Astrocyte of the cerebellum (primary cell): Measurements from ENCODE around the gene BACE2.
"Not testable (repeated sequence)": the region's sequence is repeated elsewhere in the genome, so short reads cannot be mapped to it uniquely, and the experiment has no call there.

Experiments
- DNase-seq: peaks from one replicate; pipeline ENCODE4 v3.0.0-alpha.2; 2011; ENCODE audit warnings: low read depth
- H3K4me3 ChIP-seq: 2 replicates; pipeline ENCODE4 v1.5.1; 2011; ENCODE audit warnings: mild to moderate bottlenecking, low read depth, low read length, moderate library complexity
- CTCF ChIP-seq: IDR thresholded peaks from 2 replicates; pipeline ENCODE4 v1.5.1; 2012; ENCODE audit warnings: low read length, low read depth, moderate library complexity, mild to moderate bottlenecking; ENCODE audit errors: missing control alignments
- in situ Hi-C: cut with HindIII; loops from 2 replicates; pipeline ENCODE4 v1.10.0; 2017; ENCODE audit warnings: low sequenced_read_pairs

BACE2 gene

GRCh38 chr21:41247561-41248545 lies 79.9 kb downstream of the BACE2 start:
- H3K4me3 ChIP-seq, result no peak overlapping the region
- in situ Hi-C loops, result no loop called here
- TF ChIP-seq CTCF, result no peak
- peak; percentile 78 for DNase-seq

- no peak for TF ChIP-seq CTCF
- in situ Hi-C loops, result no loop called here
- H3K4me3 ChIP-seq, result no peak overlapping the region
Measured at GRCh38 chr21:41249476-41249875, 81.5 kb downstream of the BACE2 start.

GRCh38 chr21:41250519-41250918 lies 82.6 kb downstream of the BACE2 start:
- DNase-seq, result peak; percentile 55
- TF ChIP-seq CTCF, result no peak
- in situ Hi-C loops, result no loop called here
- no peak overlapping the region for H3K4me3 ChIP-seq

More at GRCh38 chr21:41249476-41249875, 81.5 kb downstream of the BACE2 start:
- no peak for DNase-seq

- no peak for TF ChIP-seq CTCF
- no peak overlapping the region for H3K4me3 ChIP-seq
- DNase-seq, result peak; percentile 64
- in situ Hi-C loops, result no loop called here
Measured at GRCh38 chr21:41251961-41252642, 84.1 kb downstream of the BACE2 start.

- no peak overlapping the region for H3K4me3 ChIP-seq
- in situ Hi-C loops, result no loop called here
- TF ChIP-seq CTCF, result no peak
- DNase-seq, result no peak
Measured at GRCh38 chr21:41254090-41254700, 86.2 kb downstream of the BACE2 start.

GRCh38 chr21:41255190-41255589 lies 87.2 kb downstream of the BACE2 start:
- no peak for DNase-seq
- no peak overlapping the region for H3K4me3 ChIP-seq
- in situ Hi-C loops, result no loop called here
- no peak for TF ChIP-seq CTCF

- DNase-seq, in situ Hi-C loops, H3K4me3 ChIP-seq: not testable (repeated sequence)
Measured at GRCh38 chr21:41256231-41256630, 88.3 kb downstream of the BACE2 start.
